NCI-H2029 treated with DMSO at 0.1 percent for 48 hours (cell line): ENCODE results near the gene DLGAP4.

Experiments used
- DNase-seq: peaks from one replicate; lab custom pipeline; 2025; lab: John Stamatoyannopoulos, UW

Gene DLGAP4

GRCh38 chr20:36274181-36274841 lies 31.8 kb upstream of the DLGAP4 start:
- no peak for DNase-seq

- DNase-seq, result no peak
Measured at GRCh38 chr20:36275011-36275410, 31.1 kb upstream of the DLGAP4 start.

GRCh38 chr20:36275441-36276189 lies 30.5 kb upstream of the DLGAP4 start:
- no peak for DNase-seq

GRCh38 chr20:36277546-36277945 lies 28.6 kb upstream of the DLGAP4 start:
- DNase-seq, result no peak

- no peak for DNase-seq
Measured at GRCh38 chr20:36279362-36279761, 26.8 kb upstream of the DLGAP4 start.

GRCh38 chr20:36279776-36280175 lies 26.4 kb upstream of the DLGAP4 start:
- DNase-seq, result no peak

GRCh38 chr20:36281785-36282380 lies 24.3 kb upstream of the DLGAP4 start:
- DNase-seq, result no peak

GRCh38 chr20:36284751-36285150 lies 21.4 kb upstream of the DLGAP4 start:
- no peak for DNase-seq

- DNase-seq, result no peak
Measured at GRCh38 chr20:36285746-36286447, 20.2 kb upstream of the DLGAP4 start.

GRCh38 chr20:36297656-36298055 lies 8.5 kb upstream of the DLGAP4 start:
- no peak for DNase-seq

- DNase-seq, result no peak
Measured at GRCh38 chr20:36298061-36298460, 8.1 kb upstream of the DLGAP4 start.

GRCh38 chr20:36298795-36299339 lies 7.3 kb upstream of the DLGAP4 start:
- DNase-seq, result no peak

GRCh38 chr20:36299459-36299858 lies 6.7 kb upstream of the DLGAP4 start:
- no peak for DNase-seq

GRCh38 chr20:36301359-36302119 lies 4.6 kb upstream of the DLGAP4 start:
- no peak for DNase-seq

GRCh38 chr20:36303020-36303595 lies 3.0 kb upstream of the DLGAP4 start:
- DNase-seq, result no peak

GRCh38 chr20:36303831-36304230 lies 2.3 kb upstream of the DLGAP4 start:
- no peak for DNase-seq

- DNase-seq, result no peak
Measured at GRCh38 chr20:36304786-36305495, 1.2 kb upstream of the DLGAP4 start.

- no peak for DNase-seq
Measured at GRCh38 chr20:36306553-36307411, 643 bp downstream of the DLGAP4 start.
